Measurements from ENCODE around the gene TMEM191C.
"Not testable (repeated sequence)": the region's sequence is repeated elsewhere in the genome, so short reads cannot be mapped to it uniquely, and the experiment has no call there.

The TMEM191C gene

GRCh38 chr22:21473664-21474063 is 6.5 kb downstream of the TMEM191C start:
- DNase-seq (ENCODE audit: low read depth in 2 of 2) = not testable (repeated sequence)

- DNase-seq (ENCODE audit: low read depth in 2 of 2) = not testable (repeated sequence)
Measured at GRCh38 chr22:21484039-21484438, 16.9 kb downstream of the TMEM191C start.

- not testable (repeated sequence) for DNase-seq (ENCODE audit: low read depth in 2 of 2)
Measured at GRCh38 chr22:21487723-21488122, 20.5 kb downstream of the TMEM191C start.

- not testable (repeated sequence) for DNase-seq (ENCODE audit: low read depth in 2 of 2)
Measured at GRCh38 chr22:21489149-21489680, 22.0 kb downstream of the TMEM191C start.

GRCh38 chr22:21490556-21490955 is 23.4 kb downstream of the TMEM191C start:
- not testable (repeated sequence) for DNase-seq (ENCODE audit: low read depth in 2 of 2)

GRCh38 chr22:21492271-21492670 is 25.1 kb downstream of the TMEM191C start:
- DNase-seq (ENCODE audit: low read depth in 2 of 2) = not testable (repeated sequence)

GRCh38 chr22:21493789-21494782 is 26.9 kb downstream of the TMEM191C start:
- not testable (repeated sequence) for DNase-seq (ENCODE audit: low read depth in 2 of 2)

GRCh38 chr22:21497984-21498383 is 30.8 kb downstream of the TMEM191C start:
- not testable (repeated sequence) for DNase-seq (ENCODE audit: low read depth in 2 of 2)

GRCh38 chr22:21498489-21498888 is 31.3 kb downstream of the TMEM191C start:
- DNase-seq (ENCODE audit: low read depth in 2 of 2) = not testable (repeated sequence)

GRCh38 chr22:21499623-21500506 is 32.7 kb downstream of the TMEM191C start:
- DNase-seq (ENCODE audit: low read depth in 2 of 2) = not testable (repeated sequence)

GRCh38 chr22:21510397-21510796 is 43.2 kb downstream of the TMEM191C start:
- DNase-seq (ENCODE audit: low read depth in 2 of 2) = not testable (repeated sequence)

GRCh38 chr22:21512022-21512421 is 44.8 kb downstream of the TMEM191C start:
- DNase-seq (ENCODE audit: low read depth in 2 of 2) = not testable (repeated sequence)

GRCh38 chr22:21514117-21514516 is 46.9 kb downstream of the TMEM191C start:
- DNase-seq (ENCODE audit: low read depth in 2 of 2) = not testable (repeated sequence)

GRCh38 chr22:21515234-21515633 is 48.0 kb downstream of the TMEM191C start:
- not testable (repeated sequence) for DNase-seq (ENCODE audit: low read depth in 2 of 2)

- not testable (repeated sequence) for DNase-seq (ENCODE audit: low read depth in 2 of 2)
Measured at GRCh38 chr22:21516522-21516921, 49.3 kb downstream of the TMEM191C start.

GRCh38 chr22:21516970-21517764 is 50.0 kb downstream of the TMEM191C start:
- peak in 1 of 2 donors; percentile 44 for DNase-seq (ENCODE audit: low read depth in 2 of 2)

Measured in activated CD4-positive, alpha-beta T cell treated with anti-CD3 and anti-CD28 coated beads for 24 hours (primary cell).